ELF-1 (cell line): ENCODE results near the gene ZKSCAN5.

Source experiments
- DNase-seq: peaks from one replicate; pipeline ENCODE4 v3.0.0-alpha.2; 2016; ENCODE audit warnings: low read depth, low spot score

ZKSCAN5 gene

GRCh38 chr7:99504603-99505323 is at the start of gene ZKSCAN5:
TSS of gene ZKSCAN5 (plus strand) at chr7:99504662. CDS start at chr7:99506045, 1,383 bp downstream.
- peak; percentile 98 for DNase-seq

GRCh38 chr7:99455874-99456273 is 48.6 kb upstream of the ZKSCAN5 start:
- no peak for DNase-seq

- DNase-seq, result no peak
Observed at GRCh38 chr7:99456288-99456687, 48.2 kb upstream of the ZKSCAN5 start.

- DNase-seq, result no peak
Observed at GRCh38 chr7:99457050-99457649, 47.3 kb upstream of the ZKSCAN5 start.

- DNase-seq, result no peak
Observed at GRCh38 chr7:99457650-99458493, 46.6 kb upstream of the ZKSCAN5 start.

- DNase-seq, result peak; percentile 43
Observed at GRCh38 chr7:99459087-99459486, 45.4 kb upstream of the ZKSCAN5 start.

- no peak for DNase-seq
Observed at GRCh38 chr7:99460651-99461050, 43.8 kb upstream of the ZKSCAN5 start.

GRCh38 chr7:99461221-99461620 is 43.2 kb upstream of the ZKSCAN5 start:
- DNase-seq, result no peak

GRCh38 chr7:99465421-99465768 is 39.1 kb upstream of the ZKSCAN5 start:
- DNase-seq, result no peak

- no peak for DNase-seq
Observed at GRCh38 chr7:99468336-99468918, 36.0 kb upstream of the ZKSCAN5 start.

GRCh38 chr7:99469381-99470065 is 34.9 kb upstream of the ZKSCAN5 start:
- DNase-seq, result peak; percentile 59

GRCh38 chr7:99472561-99473314 is 31.7 kb upstream of the ZKSCAN5 start, which contains the start of gene ZNF789:
TSS of gene ZNF789 (plus strand) at chr7:99472890. CDS start at chr7:99476457, 3,567 bp downstream.
- DNase-seq, result peak; percentile 98

- peak; percentile 50 for DNase-seq
Observed at GRCh38 chr7:99473315-99473596, 31.2 kb upstream of the ZKSCAN5 start.

GRCh38 chr7:99476107-99476506 is 28.4 kb upstream of the ZKSCAN5 start:
- no peak for DNase-seq

- no peak for DNase-seq
Observed at GRCh38 chr7:99478464-99479440, 25.7 kb upstream of the ZKSCAN5 start.

GRCh38 chr7:99485094-99485493 is 19.4 kb upstream of the ZKSCAN5 start:
- DNase-seq, result no peak

- no peak for DNase-seq
Observed at GRCh38 chr7:99489235-99489634, 15.2 kb upstream of the ZKSCAN5 start.

- no peak for DNase-seq
Observed at GRCh38 chr7:99490878-99491277, 13.6 kb upstream of the ZKSCAN5 start.

- no peak for DNase-seq
Observed at GRCh38 chr7:99493823-99494222, 10.6 kb upstream of the ZKSCAN5 start.
